Sigmoid colon (tissue), 7 donors: ENCODE results near the gene METTL25. TPM values are rescaled to one million over a fixed set of nuclear protein-coding genes. Genes with fewer than 3 reads are reported as not detected.

Source experiments
- DNase-seq: peaks from one replicate; pipeline ENCODE4 v3.0.0-alpha.2; 2019
- H3K27ac ChIP-seq, 4 donors: fragments of 200-600 bp; sonication (generic); one replicate each; pipeline ENCODE4 v1.5.1; 2016 to 2019; ENCODE audit warnings: mild to moderate bottlenecking in 1 of 4
- H3K27me3 ChIP-seq, 3 donors: fragments of 200-600 bp; sonication (generic); one replicate each; pipeline ENCODE4 v1.5.1; 2019; ENCODE audit warnings: mild to moderate bottlenecking in 1 of 3
- H3K36me3 ChIP-seq, 4 donors: fragments of 200-600 bp; sonication (generic); one replicate each; pipeline ENCODE4 v1.5.1; 2016 to 2019
- H3K4me1 ChIP-seq, 4 donors: fragments of 200-600 bp; sonication (generic); one replicate each; pipeline ENCODE4 v1.5.1; 2017 to 2019
- H3K4me3 ChIP-seq, 4 donors: fragments of 200-600 bp; sonication (generic); one replicate each; pipeline ENCODE4 v1.5.1; 2017 to 2019; ENCODE audit warnings: mild to moderate bottlenecking in 2 of 4, moderate library complexity in 1 of 4
- H3K9me3 ChIP-seq, 4 donors: fragments of 200-600 bp in 3 of 4; sonication (generic) in 3 of 4; one replicate each; pipeline versions ENCODE4 v1.5.1 to v1.6.1; 2013 to 2019
- CTCF ChIP-seq, 4 experiments: fragments of 450-650 bp in 3 of 4; fragments of 200-600 bp in 1 of 4; IDR thresholded peaks; one replicate each; pipeline ENCODE4 v1.5.1; 2016 to 2019; ENCODE audit warnings: antibody characterized with exemption in 4 of 4, mild to moderate bottlenecking in 3 of 4, moderate library complexity in 2 of 4
- EP300 ChIP-seq, 4 donors: sonication (generic); formaldehyde crosslinking; IDR thresholded peaks; one replicate each; pipeline ENCODE4 v1.6.1; 2017; ENCODE audit warnings: antibody characterized with exemption in 4 of 4
- POLR2A ChIP-seq, 2 donors: fragments of 450-650 bp; IDR thresholded peaks; one replicate each; pipeline ENCODE4 v1.6.1; 2016; ENCODE audit warnings: antibody characterized with exemption in 2 of 2, mild to moderate bottlenecking in 2 of 2, moderate library complexity in 2 of 2
- POLR2AphosphoS5 ChIP-seq, 4 donors: sonication (generic); formaldehyde crosslinking; IDR thresholded peaks; one replicate each; pipeline ENCODE4 v1.6.1; 2017; ENCODE audit warnings: antibody characterized with exemption in 4 of 4
- WGBS, 2 donors: extraction: QIAGEN DNeasy Blood & Tissue Kit; methylation state at CpG; one replicate each; pipeline ENCODE4 v1.1.7; 2013; 5-methylcytosine and 5-hydroxymethylcytosine counted together
- intact Hi-C: fragments of 100-400 bp; cut with DNase I; formaldehyde crosslinking; loops from one replicate; pipeline ENCODE4 v1.15.1; 2023
- polyA plus RNA-seq, 3 donors: library from polyadenylated mRNA; stranded (reverse); fragments of 200-250 nt; gene quantifications; one replicate each; pipeline ENCODE4 v1.2.3, GENCODE V29; 2013
- total RNA-seq, 4 donors: library from RNA; depleted of rRNA; stranded (reverse); fragments of >200 nt; gene quantifications; one replicate each; pipeline ENCODE4 v1.1.0, GENCODE V29; 2016
- donor health status: healthy with polysubstance abuse.
- donor health status: Bipolar disorder and iron deficiency.
- donor health status: healthy.

Gene METTL25
- total and polyA plus RNA-seq, 7 donors: 3.9 to 59.9 (median 22.7) TPM

- no peak for DNase-seq
Observed at GRCh38 chr12:82448911-82449578, 90.7 kb downstream of the METTL25 start.

GRCh38 chr12:82456633-82457032 is 98.3 kb downstream of the METTL25 start:
- Histone ChIP-seq H3K36me3 (peaks cover 0 to 39% (median 3%) of the 10 kb centered on the region in 4 donors), H3K9me3 (no peaks in the 10 kb centered on the region), H3K4me1 (no peaks in the 10 kb centered on the region), H3K4me3 (no peak overlapping the region), H3K27me3 (no peaks in the 10 kb centered on the region), H3K27ac (no peak overlapping the region)
- TF ChIP-seq POLR2A (IDR thresholded peaks at IDR 0.05): no peak
- TF ChIP-seq EP300 (IDR thresholded peaks at IDR 0.05): no peak
- no peak for TF ChIP-seq CTCF (IDR thresholded peaks at IDR 0.05)
- TF ChIP-seq POLR2AphosphoS5 (IDR thresholded peaks at IDR 0.05): no peak
- WGBS, 2 donors: 82 to 84% methylated on average over 2 of the region's 2 CpGs
- intact Hi-C loops: no loop called here
- DNase-seq: no peak

More at GRCh38 chr12:82448911-82449578, 90.7 kb downstream of the METTL25 start:
- intact Hi-C loops: no loop called here
- peaks cover 0 to 6% (median 0%) of the 10 kb centered on the region in 4 donors for H3K36me3 ChIP-seq
- no peaks in the 10 kb centered on the region for H3K27me3 ChIP-seq
- 94 to 98% methylated on average over 2 of the region's 2 CpGs for whole genome bisulfite sequencing, 2 donors
- H3K27ac ChIP-seq: no peak overlapping the region
- no peak for TF ChIP-seq EP300 (IDR thresholded peaks at IDR 0.05)
- TF ChIP-seq CTCF (IDR thresholded peaks at IDR 0.05): no peak
- TF ChIP-seq POLR2A (IDR thresholded peaks at IDR 0.05): no peak
- no peak for TF ChIP-seq POLR2AphosphoS5 (IDR thresholded peaks at IDR 0.05)
- no peaks in the 10 kb centered on the region for H3K4me1 ChIP-seq
- H3K9me3 ChIP-seq: no peaks in the 10 kb centered on the region
- H3K4me3 ChIP-seq: no peak overlapping the region

GRCh38 chr12:82458101-82458500 is 99.8 kb downstream of the METTL25 start:
- intact Hi-C loops: no loop called here
- no peak for TF ChIP-seq POLR2AphosphoS5 (IDR thresholded peaks at IDR 0.05)
- no peak for TF ChIP-seq CTCF (IDR thresholded peaks at IDR 0.05)
- no peak for TF ChIP-seq POLR2A (IDR thresholded peaks at IDR 0.05)
- TF ChIP-seq EP300 (IDR thresholded peaks at IDR 0.05): no peak
- H3K27me3 ChIP-seq: no peaks in the 10 kb centered on the region
- WGBS, 2 donors: 90 to 93% methylated on average over 1 of the region's 1 CpG
- no peak for DNase-seq
- H3K36me3 ChIP-seq: peaks cover 0 to 39% (median 3%) of the 10 kb centered on the region in 4 donors
- no peaks in the 10 kb centered on the region for H3K4me1 ChIP-seq
- no peak overlapping the region for H3K27ac ChIP-seq
- no peak overlapping the region for H3K4me3 ChIP-seq
- H3K9me3 ChIP-seq: no peaks in the 10 kb centered on the region

GRCh38 chr12:82461393-82461792 is 103.1 kb downstream of the METTL25 start:
- intact Hi-C loops: no loop called here
- Histone ChIP-seq H3K27me3 (no peaks in the 10 kb centered on the region), H3K36me3 (peaks cover 0 to 39% (median 3%) of the 10 kb centered on the region in 4 donors), H3K4me1 (no peaks in the 10 kb centered on the region), H3K9me3 (no peaks in the 10 kb centered on the region), H3K27ac (no peak overlapping the region), H3K4me3 (no peak overlapping the region)
- TF ChIP-seq EP300 (IDR thresholded peaks at IDR 0.05) (no peak), POLR2AphosphoS5 (IDR thresholded peaks at IDR 0.05) (no peak), CTCF (IDR thresholded peaks at IDR 0.05) (no peak), POLR2A (IDR thresholded peaks at IDR 0.05) (no peak)
- no peak for DNase-seq
- 20 to 64% methylated on average over 1 of the region's 1 CpG for WGBS, 2 donors

- H3K36me3 ChIP-seq: peaks cover 0 to 38% (median 3%) of the 10 kb centered on the region in 4 donors
- H3K4me3 ChIP-seq: no peak overlapping the region
- 65 to 66% methylated on average over 3 of the region's 3 CpGs for WGBS, 2 donors
- no peaks in the 10 kb centered on the region for H3K9me3 ChIP-seq
- DNase-seq: no peak
- no peaks in the 10 kb centered on the region for H3K4me1 ChIP-seq
- TF ChIP-seq POLR2AphosphoS5 (IDR thresholded peaks at IDR 0.05) (no peak), EP300 (IDR thresholded peaks at IDR 0.05) (no peak), CTCF (IDR thresholded peaks at IDR 0.05) (no peak), POLR2A (IDR thresholded peaks at IDR 0.05) (no peak)
- H3K27me3 ChIP-seq: no peaks in the 10 kb centered on the region
- intact Hi-C loops: no loop called here
- H3K27ac ChIP-seq: no peak overlapping the region
Observed at GRCh38 chr12:82461836-82462235, 103.5 kb downstream of the METTL25 start.
